ENCODE results near the gene DPYD.

DNA sequence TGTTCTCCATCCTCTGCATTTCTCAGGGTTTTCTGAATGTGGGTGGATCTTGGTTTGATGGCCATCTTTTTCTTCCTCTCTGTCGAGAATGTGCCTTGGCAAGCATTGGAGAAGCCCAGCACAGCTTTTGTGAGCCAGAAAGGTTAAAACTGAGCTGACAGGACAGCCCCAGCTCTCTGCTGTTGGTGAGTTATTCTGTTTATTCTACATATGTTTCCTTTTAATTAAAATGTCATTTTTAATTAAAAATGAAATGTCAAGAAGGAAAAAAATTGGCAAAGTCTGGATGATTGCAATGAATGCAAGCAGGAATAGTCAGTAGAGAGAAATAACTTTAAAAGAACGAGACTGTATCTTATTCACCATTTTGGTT, 873.4 kb downstream of the DPYD start:
- TF ChIP-seq, protein P1, sequence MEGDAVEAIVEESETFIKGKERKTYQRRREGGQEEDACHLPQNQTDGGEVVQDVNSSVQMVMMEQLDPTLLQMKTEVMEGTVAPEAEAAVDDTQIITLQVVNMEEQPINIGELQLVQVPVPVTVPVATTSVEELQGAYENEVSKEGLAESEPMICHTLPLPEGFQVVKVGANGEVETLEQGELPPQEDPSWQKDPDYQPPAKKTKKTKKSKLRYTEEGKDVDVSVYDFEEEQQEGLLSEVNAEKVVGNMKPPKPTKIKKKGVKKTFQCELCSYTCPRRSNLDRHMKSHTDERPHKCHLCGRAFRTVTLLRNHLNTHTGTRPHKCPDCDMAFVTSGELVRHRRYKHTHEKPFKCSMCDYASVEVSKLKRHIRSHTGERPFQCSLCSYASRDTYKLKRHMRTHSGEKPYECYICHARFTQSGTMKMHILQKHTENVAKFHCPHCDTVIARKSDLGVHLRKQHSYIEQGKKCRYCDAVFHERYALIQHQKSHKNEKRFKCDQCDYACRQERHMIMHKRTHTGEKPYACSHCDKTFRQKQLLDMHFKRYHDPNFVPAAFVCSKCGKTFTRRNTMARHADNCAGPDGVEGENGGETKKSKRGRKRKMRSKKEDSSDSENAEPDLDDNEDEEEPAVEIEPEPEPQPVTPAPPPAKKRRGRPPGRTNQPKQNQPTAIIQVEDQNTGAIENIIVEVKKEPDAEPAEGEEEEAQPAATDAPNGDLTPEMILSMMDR (IDR thresholded peaks at IDR 0.05; ENCODE audit: low read length) = no peak
- TF ChIP-seq EZH2 (IDR thresholded peaks at IDR 0.05; ENCODE audit: borderline replicate concordance, low read length) = no peak

All from OCI-LY1 (cell line).